Cardiac fibroblast (primary cell): ENCODE data around the gene LRRC7.
"Not testable (repeated sequence)": the region's sequence is repeated elsewhere in the genome, so short reads cannot be mapped to it uniquely, and the experiment has no call there.

ENCODE experiments used
- DNase-seq, 2 donors: peaks; one replicate each; pipeline versions ENCODE4 v3.0.0 to v3.0.0-alpha.2; 2010; ENCODE audit warnings: low read depth in 2 of 2
- H3K4me3 ChIP-seq, 2 donors: replicated peaks in 1 of 2; 1 replicate in 1 of 2; 2 replicates in 1 of 2; pipeline ENCODE4 v1.5.1; 2011; ENCODE audit warnings: low read depth in 2 of 2, low read length in 2 of 2, mild to moderate bottlenecking in 2 of 2, moderate library complexity in 1 of 2
- CTCF ChIP-seq: IDR thresholded peaks from one replicate; pipeline ENCODE4 v1.5.1; 2011; ENCODE audit warnings: low read depth, mild to moderate bottlenecking, low read length, inconsistent platforms

The LRRC7 gene

GRCh38 chr1:69700770-69701169 lies 133.0 kb downstream of the LRRC7 start:
- DNase-seq = peak; percentile 19 to 28
- H3K4me3 ChIP-seq = no peak overlapping the region
- peak; percentile 42 for TF ChIP-seq CTCF

GRCh38 chr1:69702085-69702484 lies 134.4 kb downstream of the LRRC7 start:
- no peak for DNase-seq
- no peak for TF ChIP-seq CTCF
- H3K4me3 ChIP-seq = no peak overlapping the region

- H3K4me3 ChIP-seq = no peak overlapping the region
- DNase-seq = no peak
- no peak for TF ChIP-seq CTCF
Observed at GRCh38 chr1:69706473-69706872, 138.8 kb downstream of the LRRC7 start.

- no peak overlapping the region for H3K4me3 ChIP-seq
- no peak for DNase-seq
- no peak for TF ChIP-seq CTCF
Observed at GRCh38 chr1:69707103-69707502, 139.4 kb downstream of the LRRC7 start.

- H3K4me3 ChIP-seq = no peak overlapping the region
- DNase-seq = peak; percentile 7 to 8
- TF ChIP-seq CTCF = no peak
Observed at GRCh38 chr1:69710484-69711189, 142.9 kb downstream of the LRRC7 start.

- DNase-seq = peak in 1 of 2 donors; percentile 6
- no peak overlapping the region for H3K4me3 ChIP-seq
- TF ChIP-seq CTCF = no peak
Observed at GRCh38 chr1:69711190-69711930, 143.6 kb downstream of the LRRC7 start.

- not testable (repeated sequence) for H3K4me3 ChIP-seq, DNase-seq
Observed at GRCh38 chr1:69717834-69718233, 150.1 kb downstream of the LRRC7 start.
